ES-I3 (cell line): ENCODE results near the gene LMF2.

Experiments
- H3K36me3 ChIP-seq: 2 replicates; pipeline ENCODE4 v1.6.1; 2013; ENCODE audit warnings: mild to moderate bottlenecking, low read length, control low read depth, moderate library complexity; ENCODE audit not compliant: insufficient read depth
- H3K4me1 ChIP-seq: 2 replicates; pipeline ENCODE4 v1.6.1; 2013; ENCODE audit warnings: mild to moderate bottlenecking, control low read depth, low read length; ENCODE audit not compliant: insufficient read depth
- H3K9ac ChIP-seq: 2 replicates; pipeline ENCODE4 v1.6.1; 2013; ENCODE audit warnings: low read depth, mild to moderate bottlenecking, low read length, moderate library complexity
- H3K9me3 ChIP-seq: 2 replicates; pipeline ENCODE4 v1.6.1; 2013; ENCODE audit warnings: mild to moderate bottlenecking, low read length, moderate library complexity; ENCODE audit not compliant: control insufficient read depth, insufficient read depth

Gene LMF2, protein sequence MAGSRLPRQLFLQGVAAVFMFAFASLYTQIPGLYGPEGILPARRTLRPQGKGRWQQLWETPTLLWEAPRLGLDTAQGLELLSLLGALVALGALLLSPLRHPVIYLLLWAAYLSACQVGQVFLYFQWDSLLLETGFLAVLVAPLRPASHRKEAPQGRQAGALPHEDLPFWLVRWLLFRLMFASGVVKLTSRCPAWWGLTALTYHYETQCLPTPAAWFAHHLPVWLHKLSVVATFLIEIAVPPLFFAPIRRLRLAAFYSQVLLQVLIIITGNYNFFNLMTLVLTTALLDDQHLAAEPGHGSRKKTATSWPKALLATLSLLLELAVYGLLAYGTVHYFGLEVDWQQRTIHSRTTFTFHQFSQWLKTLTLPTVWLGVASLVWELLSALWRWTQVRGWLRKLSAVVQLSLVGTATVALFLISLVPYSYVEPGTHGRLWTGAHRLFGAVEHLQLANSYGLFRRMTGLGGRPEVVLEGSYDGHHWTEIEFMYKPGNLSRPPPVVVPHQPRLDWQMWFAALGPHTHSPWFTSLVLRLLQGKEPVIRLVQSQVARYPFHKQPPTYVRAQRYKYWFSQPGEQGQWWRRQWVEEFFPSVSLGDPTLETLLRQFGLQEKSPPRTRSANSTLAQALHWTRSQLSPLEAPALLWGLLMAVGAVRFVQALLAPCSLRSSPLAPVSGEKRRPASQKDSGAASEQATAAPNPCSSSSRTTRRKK

DNA sequence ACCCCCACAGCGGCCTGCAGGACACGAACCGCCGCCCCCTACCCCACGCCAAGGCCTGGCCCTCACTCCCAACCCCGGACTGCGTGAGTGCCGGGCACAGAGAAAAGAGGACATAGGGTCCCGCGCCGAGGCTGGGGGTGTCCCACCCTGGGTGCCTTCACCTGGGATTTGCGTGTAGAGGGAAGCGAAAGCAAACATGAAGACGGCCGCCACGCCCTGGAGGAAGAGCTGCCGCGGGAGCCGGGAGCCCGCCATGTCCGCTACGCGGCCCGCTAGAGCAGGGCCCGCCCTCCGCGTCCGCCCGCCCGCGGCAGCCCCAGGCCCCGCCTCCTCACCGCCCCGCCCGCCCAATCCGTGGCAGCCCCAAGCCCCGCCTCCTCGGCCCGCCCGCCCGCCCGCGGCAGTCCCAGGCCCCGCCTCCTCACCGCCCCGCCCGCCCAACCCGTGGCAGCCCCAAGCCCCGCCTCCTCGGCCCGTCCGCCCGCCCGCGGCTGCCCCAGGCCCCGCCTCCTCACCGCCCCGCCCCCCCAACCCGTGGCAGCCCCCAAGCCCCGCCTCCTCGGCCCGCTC lies at the start of gene LMF2:
Gene LMF2, minus strand, starts transcription at position 282 of the 570 bp plus-strand sequence. Its CDS starts 27 bp downstream, at position 255.
- H3K9me3 ChIP-seq: no peaks in the 10 kb centered on the region
- H3K4me1 ChIP-seq: peaks cover 6% of the 10 kb centered on the region; the same call in 1 of the 2 replicates
- no peaks in the 10 kb centered on the region for H3K36me3 ChIP-seq
- H3K9ac ChIP-seq: peak within 1 kb of the TSS; percentile 84

DNA sequence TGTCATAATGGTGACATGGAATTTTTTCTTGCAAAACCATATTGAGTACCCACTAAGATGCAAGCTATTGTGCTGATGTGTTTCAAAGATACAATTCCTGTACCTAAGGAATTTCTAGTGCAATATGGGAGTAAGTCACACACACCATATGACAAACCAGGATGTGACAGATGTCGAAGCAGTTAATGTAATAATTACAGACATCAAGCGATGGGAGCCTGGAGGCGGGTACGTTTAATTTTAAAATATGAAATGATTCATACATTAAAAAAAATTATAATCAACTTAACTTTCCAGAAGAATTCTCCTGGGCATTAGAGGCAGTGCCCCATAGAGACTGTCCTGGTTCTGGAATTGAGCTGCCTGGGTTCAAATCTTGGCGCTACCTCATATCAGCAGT lies 49.2 kb upstream of the LMF2 start:
- no peaks in the 10 kb centered on the region for H3K36me3 ChIP-seq
- H3K4me1 ChIP-seq: no peaks in the 10 kb centered on the region
- H3K9ac ChIP-seq: no peak overlapping the region
- no peaks in the 10 kb centered on the region for H3K9me3 ChIP-seq

DNA sequence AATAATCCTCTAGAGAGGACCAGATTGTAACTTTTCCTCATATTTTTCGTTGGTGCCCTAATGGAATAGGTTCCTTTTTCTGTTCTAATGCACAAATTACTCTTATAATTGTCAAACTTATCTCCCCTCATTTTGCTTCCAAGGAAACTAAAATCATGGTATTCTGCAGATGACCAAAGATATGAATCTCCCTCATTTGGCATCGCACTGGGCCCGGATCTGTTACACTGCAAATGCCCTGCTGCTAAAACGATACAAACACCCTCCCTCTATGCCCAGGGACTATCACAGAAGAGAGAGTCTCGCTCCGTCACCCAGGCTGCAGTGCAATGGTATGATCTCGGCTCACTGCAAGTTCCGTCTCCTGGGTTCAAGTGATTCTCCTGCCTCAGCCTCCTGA lies 45.8 kb upstream of the LMF2 start:
- H3K9me3 ChIP-seq: no peaks in the 10 kb centered on the region
- no peak overlapping the region for H3K9ac ChIP-seq
- no peaks in the 10 kb centered on the region for H3K36me3 ChIP-seq

DNA sequence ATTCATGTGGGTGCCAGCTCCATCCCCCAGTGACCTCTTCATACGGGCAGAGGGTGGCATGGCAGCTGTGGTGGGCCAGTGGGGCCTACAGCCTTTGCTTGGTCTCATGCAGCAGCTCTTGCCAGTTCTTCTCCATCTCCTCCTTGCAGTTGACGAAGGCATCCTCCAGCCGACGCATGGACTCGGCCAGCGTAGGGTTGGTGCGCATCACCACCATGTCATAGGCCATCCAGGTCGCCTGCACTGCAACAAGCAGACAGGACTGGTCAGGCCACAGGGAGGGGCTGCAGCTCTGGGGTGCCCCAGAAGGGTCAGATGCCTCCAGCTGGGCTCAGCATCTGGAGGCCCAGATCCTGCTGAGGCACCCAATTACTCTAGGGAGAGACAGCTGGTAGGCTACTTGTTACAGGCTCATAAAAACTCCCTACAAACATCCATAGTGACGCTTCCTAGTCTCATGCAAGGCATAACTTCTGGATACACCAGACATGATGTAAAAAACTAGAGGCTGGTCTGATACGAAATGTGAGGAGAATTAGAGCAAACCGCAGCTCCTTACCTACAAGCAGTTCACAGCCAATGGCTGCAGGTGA lies 43.8 kb upstream of the LMF2 start:
- Histone ChIP-seq H3K4me1 (no peaks in the 10 kb centered on the region), H3K9me3 (no peaks in the 10 kb centered on the region), H3K36me3 (no peaks in the 10 kb centered on the region), H3K9ac (no peak overlapping the region)

More for the DNA sequence above, 45.8 kb upstream of the LMF2 start:
- H3K4me1 ChIP-seq: no peaks in the 10 kb centered on the region

- Histone ChIP-seq H3K9me3 (no peaks in the 10 kb centered on the region), H3K9ac (no peak overlapping the region), H3K4me1 (no peaks in the 10 kb centered on the region), H3K36me3 (no peaks in the 10 kb centered on the region)
These were observed 42.9 kb upstream of the LMF2 start for GRCh38 chr22:50550395-50550794.

GRCh38 chr22:50548921-50549790 lies 41.7 kb upstream of the LMF2 start:
- no peaks in the 10 kb centered on the region for H3K9me3 ChIP-seq
- H3K9ac ChIP-seq: no peak overlapping the region
- no peaks in the 10 kb centered on the region for H3K4me1 ChIP-seq
- no peaks in the 10 kb centered on the region for H3K36me3 ChIP-seq

- Histone ChIP-seq H3K36me3 (no peaks in the 10 kb centered on the region), H3K9ac (no peak overlapping the region), H3K9me3 (no peaks in the 10 kb centered on the region), H3K4me1 (no peaks in the 10 kb centered on the region)
These were observed 40.8 kb upstream of the LMF2 start for GRCh38 chr22:50548040-50548920.

GRCh38 chr22:50547263-50547985 lies 39.9 kb upstream of the LMF2 start:
- Histone ChIP-seq H3K4me1 (no peaks in the 10 kb centered on the region), H3K9ac (no peak overlapping the region), H3K9me3 (no peaks in the 10 kb centered on the region), H3K36me3 (no peaks in the 10 kb centered on the region)

DNA sequence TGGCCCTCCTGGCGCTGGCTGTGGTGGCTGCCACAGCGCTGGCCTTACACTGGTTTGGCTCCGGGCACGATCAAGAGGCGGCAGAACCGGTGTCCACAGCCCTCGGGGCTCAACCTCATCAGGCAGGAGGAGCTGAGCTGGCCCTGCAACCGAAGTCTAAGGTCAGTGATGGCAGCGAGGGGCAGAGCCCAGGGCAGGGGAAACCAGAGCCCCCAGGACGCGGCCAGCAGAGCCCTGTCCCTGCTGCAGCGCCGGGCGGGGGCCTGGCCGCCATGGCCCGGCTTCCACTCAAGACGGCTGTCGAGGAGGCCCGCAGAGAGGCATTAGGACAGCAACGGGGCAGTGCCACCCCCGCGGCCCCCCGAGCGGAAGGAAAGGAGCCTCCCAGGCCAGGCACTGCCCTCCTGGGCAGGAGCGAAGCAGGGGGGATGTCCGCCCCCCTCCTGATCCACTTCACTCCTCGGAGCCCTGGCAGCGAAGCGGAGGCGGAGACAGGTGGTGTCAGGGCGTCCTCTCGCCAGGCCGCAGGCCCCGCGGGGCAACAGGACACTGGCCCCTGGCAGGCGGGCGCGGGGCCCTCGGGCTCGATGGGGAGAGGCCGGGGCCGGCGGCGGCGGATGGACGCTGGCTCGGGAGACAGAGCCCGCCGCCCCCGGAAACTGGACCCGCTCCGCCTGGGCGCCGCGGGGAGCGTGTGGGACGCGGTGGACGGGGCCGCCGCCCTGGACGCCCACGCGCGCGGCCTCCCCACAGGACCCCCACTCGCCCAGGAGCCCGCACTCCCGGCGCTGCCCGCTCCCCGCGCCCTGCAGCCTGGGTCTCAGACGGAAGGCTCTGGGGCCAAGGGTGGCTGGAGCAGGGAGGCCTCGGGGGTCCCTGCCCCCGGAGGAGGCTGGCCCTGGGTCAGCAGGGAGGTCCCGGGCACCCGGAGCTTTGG lies 39.1 kb upstream of the LMF2 start:
- Histone ChIP-seq H3K36me3 (no peaks in the 10 kb centered on the region), H3K4me1 (no peaks in the 10 kb centered on the region), H3K9ac (no peak overlapping the region)

DNA sequence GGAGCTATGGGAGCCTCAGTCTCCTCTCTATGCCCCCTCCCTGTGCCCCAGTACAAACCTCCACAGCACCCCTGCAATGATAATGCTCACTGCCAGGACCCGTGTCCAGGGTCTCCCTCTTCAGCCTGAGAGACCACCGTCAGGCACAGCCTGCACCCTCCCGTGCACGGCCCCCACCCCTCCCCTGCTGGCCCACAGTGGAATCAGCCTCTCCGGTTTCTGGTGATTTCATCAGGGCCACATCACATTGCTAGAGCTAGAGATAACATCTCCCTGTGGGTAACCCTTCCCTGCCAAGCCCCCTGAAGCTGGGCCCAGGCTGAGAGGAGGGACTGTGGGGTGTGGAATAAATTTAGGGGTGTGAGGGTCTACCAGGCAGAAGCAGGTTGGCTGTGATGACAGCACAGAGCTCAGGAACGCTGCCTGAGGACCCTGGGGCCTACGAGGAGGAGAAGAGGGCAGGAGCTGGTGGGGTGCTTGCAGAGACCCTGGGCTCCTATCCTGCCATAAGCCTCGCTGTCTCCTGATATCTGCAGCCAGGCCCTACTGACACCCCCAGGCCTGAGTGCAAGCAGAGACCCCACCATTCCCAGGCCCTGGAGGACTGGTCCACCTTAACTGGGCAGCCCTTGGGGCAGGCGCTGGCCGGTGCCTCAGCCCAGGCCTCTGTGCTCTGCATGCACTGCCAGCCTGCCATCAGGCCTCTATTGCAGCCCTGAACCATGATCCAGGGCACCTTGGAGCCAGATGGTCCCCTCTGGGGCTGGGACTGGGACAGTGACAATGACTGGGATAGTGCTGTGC lies 38.2 kb upstream of the LMF2 start, which contains the start of gene KLHDC7B:
Gene KLHDC7B, plus strand, starts transcription at position 378 of the 804 bp plus-strand sequence. Its CDS starts 345 bp downstream, at position 723.
- Histone ChIP-seq H3K4me1 (no peaks in the 10 kb centered on the region), H3K9me3 (no peaks in the 10 kb centered on the region), H3K9ac (no peak within 1 kb of the TSS), H3K36me3 (no peaks in the 10 kb centered on the region)

More for the DNA sequence above, 39.1 kb upstream of the LMF2 start:
- H3K9me3 ChIP-seq: no peaks in the 10 kb centered on the region

- Histone ChIP-seq H3K36me3 (no peaks in the 10 kb centered on the region), H3K9ac (no peak overlapping the region), H3K9me3 (no peaks in the 10 kb centered on the region), H3K4me1 (no peaks in the 10 kb centered on the region)
These were observed 37.3 kb upstream of the LMF2 start for GRCh38 chr22:50544746-50545253.
